Astrocyte (in vitro differentiated cells and primary cell): ENCODE results near the gene KDM3B. TPM values are rescaled to one million over a fixed set of nuclear protein-coding genes. Genes with fewer than 3 reads are reported as not detected.

Experiments
- DNase-seq: peaks from one replicate; pipeline ENCODE4 v3.0.0-alpha.2; 2010; ENCODE audit warnings: low read depth
- FAIRE-seq: peaks from 2 replicates; lab custom pipeline; 2011; peaks lifted over from hg19 to GRCh38; lab: Jason Lieb, UNC
- H2AFZ ChIP-seq: 2 replicates; pipeline ENCODE4 v1.6.0; 2012; ENCODE audit warnings: low read depth, low read length, inconsistent platforms
- H3K27ac ChIP-seq: 2 replicates; pipeline ENCODE4 v1.5.1; 2011; ENCODE audit warnings: low read depth, low read length, inconsistent platforms
- H3K27me3 ChIP-seq: 2 replicates; pipeline ENCODE4 v1.6.0; 2011; ENCODE audit warnings: low read length, inconsistent platforms; ENCODE audit not compliant: insufficient read depth
- H3K36me3 ChIP-seq: 2 replicates; pipeline ENCODE4 v1.5.1; 2011; ENCODE audit warnings: low read length, inconsistent platforms; ENCODE audit not compliant: insufficient read depth
- H3K4me1 ChIP-seq: 2 replicates; pipeline ENCODE4 v1.5.1; 2011; ENCODE audit warnings: low read length, inconsistent platforms; ENCODE audit not compliant: insufficient read depth
- H3K4me2 ChIP-seq: 2 replicates; pipeline ENCODE4 v1.6.0; 2012; ENCODE audit warnings: low read length, inconsistent platforms
- H3K4me3 ChIP-seq: 2 replicates; pipeline ENCODE4 v1.5.1; 2011; ENCODE audit warnings: low read depth, mild to moderate bottlenecking, low read length, inconsistent platforms; ENCODE audit not compliant: insufficient read depth
- H3K79me2 ChIP-seq: 2 replicates; pipeline ENCODE4 v1.6.0; 2012; ENCODE audit warnings: mild to moderate bottlenecking, low read length, inconsistent platforms; ENCODE audit not compliant: insufficient read depth
- H3K9ac ChIP-seq: 2 replicates; pipeline ENCODE4 v1.6.0; 2012; ENCODE audit warnings: mild to moderate bottlenecking, low read length, inconsistent platforms
- H3K9me3 ChIP-seq: 2 replicates; pipeline ENCODE4 v1.5.1; 2012; ENCODE audit warnings: low read depth, mild to moderate bottlenecking, low read length, inconsistent platforms; ENCODE audit not compliant: insufficient read depth
- H4K20me1 ChIP-seq: 2 replicates; pipeline ENCODE4 v1.6.0; 2012; ENCODE audit warnings: low read length, inconsistent platforms; ENCODE audit not compliant: insufficient read depth
- H3K27ac Mint-ChIP-seq: one replicate; pipeline ENCODE4 v1.8.0; 2021; ENCODE audit warnings: mild to moderate bottlenecking, mixed read lengths; ENCODE audit not compliant: unreplicated experiment
- H3K27me3 Mint-ChIP-seq: one replicate; pipeline ENCODE4 v1.8.0; 2021; ENCODE audit warnings: low read depth, mixed read lengths; ENCODE audit not compliant: unreplicated experiment
- H3K36me3 Mint-ChIP-seq: one replicate; pipeline ENCODE4 v1.8.0; 2021; ENCODE audit warnings: low read depth, mixed read lengths; ENCODE audit not compliant: unreplicated experiment
- H3K4me1 Mint-ChIP-seq: one replicate; pipeline ENCODE4 v1.8.0; 2021; ENCODE audit warnings: low read depth, mixed read lengths; ENCODE audit not compliant: unreplicated experiment
- H3K4me3 Mint-ChIP-seq: one replicate; pipeline ENCODE4 v1.8.0; 2021; ENCODE audit warnings: mild to moderate bottlenecking, moderate library complexity, mixed read lengths; ENCODE audit not compliant: unreplicated experiment
- H3K9me3 Mint-ChIP-seq: one replicate; pipeline ENCODE4 v1.8.0; 2021; ENCODE audit warnings: mild to moderate bottlenecking, mixed read lengths; ENCODE audit not compliant: unreplicated experiment
- CTCF ChIP-seq: IDR thresholded peaks from 2 replicates; pipeline ENCODE4 v1.5.1; 2011; ENCODE audit warnings: low read depth, mild to moderate bottlenecking, inconsistent platforms, low read length, moderate library complexity; ENCODE audit not compliant: insufficient read depth
- EZH2 ChIP-seq: IDR thresholded peaks from 2 replicates; pipeline ENCODE4 v1.6.1; 2012; ENCODE audit warnings: mild to moderate bottlenecking, low read length, inconsistent platforms; ENCODE audit not compliant: insufficient read depth
- total RNA-seq: library from RNA; stranded (reverse); gene quantifications from 2 replicates; pipeline ENCODE4 v1.2.1, GENCODE V29; 2021

The KDM3B gene
- total RNA-seq, 1 donor from 2014 or later: 48.6 TPM

DNA sequence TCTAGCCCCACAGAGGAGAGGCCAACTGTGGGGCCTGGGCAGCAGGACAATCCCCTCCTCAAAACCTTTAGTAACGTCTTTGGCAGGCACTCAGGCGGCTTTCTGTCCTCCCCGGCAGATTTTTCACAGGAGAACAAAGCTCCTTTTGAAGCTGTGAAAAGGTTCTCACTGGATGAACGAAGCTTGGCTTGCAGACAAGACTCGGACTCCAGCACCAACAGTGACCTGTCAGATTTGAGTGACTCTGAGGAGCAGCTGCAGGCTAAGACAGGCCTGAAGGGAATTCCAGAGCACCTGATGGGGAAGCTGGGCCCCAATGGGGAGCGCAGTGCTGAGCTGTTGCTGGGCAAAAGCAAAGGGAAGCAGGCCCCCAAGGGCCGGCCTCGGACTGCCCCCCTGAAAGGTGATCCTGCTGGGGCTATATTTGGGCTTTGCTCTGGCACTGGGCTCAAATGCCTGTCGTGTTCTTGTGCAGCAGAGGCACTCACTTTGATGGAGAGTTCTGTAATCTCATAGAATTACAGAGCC is 39.4 kb downstream of the KDM3B start:
- no peaks in the 10 kb centered on the region for H3K79me2 ChIP-seq
- H2AFZ ChIP-seq: no peak overlapping the region
- Mint-ChIP-seq H3K4me3 (no peak overlapping the region), H3K27me3 (no peaks in the 10 kb centered on the region), H3K4me1 (no peaks in the 10 kb centered on the region), H3K9me3 (no peaks in the 10 kb centered on the region), H3K27ac (no peak overlapping the region), H3K36me3 (peaks cover 21% of the 10 kb centered on the region)
- peaks cover 18% of the 10 kb centered on the region for H3K36me3 ChIP-seq
- no peak overlapping the region for H3K9ac ChIP-seq
- H4K20me1 ChIP-seq: no peaks in the 10 kb centered on the region
- H3K27ac ChIP-seq: no peak overlapping the region
- H3K4me2 ChIP-seq: no peak overlapping the region
- H3K27me3 ChIP-seq: no peaks in the 10 kb centered on the region
- FAIRE-seq (no peak), DNase-seq (no peak)
- H3K4me1 ChIP-seq: no peaks in the 10 kb centered on the region
- no peaks in the 10 kb centered on the region for H3K9me3 ChIP-seq
- TF ChIP-seq EZH2 (no peak), CTCF (no peak)
- no peak overlapping the region for H3K4me3 ChIP-seq

DNA sequence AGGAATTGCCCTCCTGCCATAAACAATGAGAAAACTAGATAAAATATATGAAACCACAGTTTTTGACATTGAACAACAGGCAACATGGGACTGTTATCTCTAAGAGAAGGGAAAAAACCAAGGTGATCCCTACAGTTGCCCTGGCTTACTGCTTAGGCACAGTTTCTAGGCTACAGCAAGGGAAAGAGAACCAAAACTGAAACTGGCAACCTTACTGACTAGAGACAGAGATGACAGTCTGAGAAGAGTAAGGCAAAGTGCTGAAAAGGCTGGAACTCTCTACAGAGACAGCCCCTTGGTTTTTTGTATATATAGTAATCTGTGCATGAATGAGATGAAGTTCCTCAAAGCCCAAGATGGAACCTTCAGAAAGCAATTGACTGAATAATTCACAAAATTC is 50.2 kb downstream of the KDM3B start:
- Mint-ChIP-seq H3K9me3 (no peaks in the 10 kb centered on the region), H3K27me3 (no peaks in the 10 kb centered on the region), H3K36me3 (peaks cover 26% of the 10 kb centered on the region), H3K4me1 (no peaks in the 10 kb centered on the region), H3K27ac (no peak overlapping the region), H3K4me3 (no peak overlapping the region)
- FAIRE-seq (no peak), DNase-seq (no peak)
- Histone ChIP-seq H3K4me3 (no peak overlapping the region), H3K9ac (no peak overlapping the region), H3K4me1 (no peaks in the 10 kb centered on the region), H3K36me3 (peaks cover 23% of the 10 kb centered on the region), H3K9me3 (no peaks in the 10 kb centered on the region), H4K20me1 (no peaks in the 10 kb centered on the region), H3K27me3 (no peaks in the 10 kb centered on the region), H3K79me2 (no peaks in the 10 kb centered on the region), H2AFZ (no peak overlapping the region), H3K27ac (no peak overlapping the region), H3K4me2 (no peak overlapping the region)
- TF ChIP-seq CTCF (no peak), EZH2 (no peak)

GRCh38 chr5:138408023-138408422 is 55.5 kb downstream of the KDM3B start:
- H3K27me3 ChIP-seq: no peaks in the 10 kb centered on the region
- H3K4me1 Mint-ChIP-seq: no peaks in the 10 kb centered on the region
- DNase-seq (no peak), FAIRE-seq (no peak)
- H3K27me3 Mint-ChIP-seq: no peaks in the 10 kb centered on the region
- H3K4me3 Mint-ChIP-seq: no peak overlapping the region
- TF ChIP-seq CTCF: no peak
- no peak for TF ChIP-seq EZH2
- no peak overlapping the region for H3K4me3 ChIP-seq
- no peaks in the 10 kb centered on the region for H3K79me2 ChIP-seq
- no peak overlapping the region for H3K9ac ChIP-seq
- H3K27ac Mint-ChIP-seq: no peak overlapping the region
- H3K4me2 ChIP-seq: no peak overlapping the region
- peaks cover 13% of the 10 kb centered on the region for H3K36me3 ChIP-seq
- H4K20me1 ChIP-seq: no peaks in the 10 kb centered on the region
- H3K9me3 Mint-ChIP-seq: no peaks in the 10 kb centered on the region
- no peak overlapping the region for H3K27ac ChIP-seq
- peaks cover 7% of the 10 kb centered on the region for H3K36me3 Mint-ChIP-seq
- no peaks in the 10 kb centered on the region for H3K4me1 ChIP-seq
- H2AFZ ChIP-seq: no peak overlapping the region
- H3K9me3 ChIP-seq: no peaks in the 10 kb centered on the region
